ENCODE data around the gene CNPY1. TPM values are rescaled to one million over a fixed set of nuclear protein-coding genes. Genes with fewer than 3 reads are reported as not detected.

CNPY1 gene
- total and polyA plus RNA-seq, 2 experiments from 2014 or later = not detected

- Histone ChIP-seq H3K27ac (no peak overlapping the region), H3K9ac (no peak overlapping the region), H3K4me2 (ENCODE audit: unreplicated experiment) (no peak overlapping the region), H3F3A (ENCODE audit: insufficient read depth) (no peaks in the 10 kb centered on the region), H3K79me2 (ENCODE audit: insufficient read depth) (no peaks in the 10 kb centered on the region), H3K9me2 (ENCODE audit: insufficient read depth) (no peaks in the 10 kb centered on the region), H3K9me3 (ENCODE audit: low read depth) (no peaks in the 10 kb centered on the region), H3K4me1 (ENCODE audit: insufficient read depth) (no peaks in the 10 kb centered on the region), H3K4me3 (no peak overlapping the region), H2AFZ (no peak overlapping the region), H3K27me3 (replicated peaks; ENCODE audit: insufficient read depth) (peaks cover 21% of the 10 kb centered on the region), H3K36me3 (ENCODE audit: low read depth) (no peaks in the 10 kb centered on the region), H4K20me1 (ENCODE audit: insufficient read depth) (no peaks in the 10 kb centered on the region)
- TF ChIP-seq EZH2phosphoT487 (IDR thresholded peaks at IDR 0.05; ENCODE audit: insufficient read depth, low read depth) (no peak), EZH2 (IDR thresholded peaks at IDR 0.05; ENCODE audit: insufficient read depth, poor library complexity, severe bottlenecking) (no peak)
- in situ Hi-C loops (cut with MboI) = no loop called here
- 63 to 67% methylated on average over 9 of the region's 9 CpGs for WGBS, 2 experiments (ENCODE audit: low coverage in 1 of 2, low lambda C conversion rate in 2 of 2, missing lambda C conversion rate in 2 of 2)
- no peak for DNase-seq
Observed at GRCh38 chr7:155545348-155545747, 1.0 kb downstream of the CNPY1 start.

GRCh38 chr7:155544485-155544884 lies 1.9 kb downstream of the CNPY1 start:
- no peak overlapping the region for H3K4me2 ChIP-seq (ENCODE audit: unreplicated experiment)
- H3K27ac ChIP-seq = no peak overlapping the region
- TF ChIP-seq EZH2 (IDR thresholded peaks at IDR 0.05; ENCODE audit: insufficient read depth, poor library complexity, severe bottlenecking) = no peak
- no peak for TF ChIP-seq EZH2phosphoT487 (IDR thresholded peaks at IDR 0.05; ENCODE audit: insufficient read depth, low read depth)
- H2AFZ ChIP-seq = no peak overlapping the region
- no peaks in the 10 kb centered on the region for H3K79me2 ChIP-seq (ENCODE audit: insufficient read depth)
- 47 to 48% methylated on average over 6 to 7 of the region's 7 CpGs for WGBS, 2 experiments (ENCODE audit: low coverage in 1 of 2, low lambda C conversion rate in 2 of 2, missing lambda C conversion rate in 2 of 2)
- no peaks in the 10 kb centered on the region for H4K20me1 ChIP-seq (ENCODE audit: insufficient read depth)
- no peak for DNase-seq
- H3K9me3 ChIP-seq (ENCODE audit: low read depth) = no peaks in the 10 kb centered on the region
- H3K4me3 ChIP-seq = no peak overlapping the region
- no peak overlapping the region for H3K9ac ChIP-seq
- H3F3A ChIP-seq (ENCODE audit: insufficient read depth) = no peaks in the 10 kb centered on the region
- H3K27me3 ChIP-seq (replicated peaks; ENCODE audit: insufficient read depth) = peaks cover 22% of the 10 kb centered on the region
- no peaks in the 10 kb centered on the region for H3K4me1 ChIP-seq (ENCODE audit: insufficient read depth)
- H3K36me3 ChIP-seq (ENCODE audit: low read depth) = no peaks in the 10 kb centered on the region
- H3K9me2 ChIP-seq (ENCODE audit: insufficient read depth) = no peaks in the 10 kb centered on the region
- in situ Hi-C loops (cut with MboI) = no loop called here

- no peak overlapping the region for H2AFZ ChIP-seq
- 34 to 39% methylated on average over 9 of the region's 9 CpGs for WGBS, 2 experiments (ENCODE audit: low coverage in 1 of 2, low lambda C conversion rate in 2 of 2, missing lambda C conversion rate in 2 of 2)
- no peaks in the 10 kb centered on the region for H3F3A ChIP-seq (ENCODE audit: insufficient read depth)
- H3K36me3 ChIP-seq (ENCODE audit: low read depth) = no peaks in the 10 kb centered on the region
- H3K27ac ChIP-seq = no peak overlapping the region
- DNase-seq = no peak
- no peaks in the 10 kb centered on the region for H4K20me1 ChIP-seq (ENCODE audit: insufficient read depth)
- no peaks in the 10 kb centered on the region for H3K79me2 ChIP-seq (ENCODE audit: insufficient read depth)
- no peaks in the 10 kb centered on the region for H3K9me2 ChIP-seq (ENCODE audit: insufficient read depth)
- no peak overlapping the region for H3K4me3 ChIP-seq
- TF ChIP-seq EZH2 (IDR thresholded peaks at IDR 0.05; ENCODE audit: insufficient read depth, poor library complexity, severe bottlenecking) (no peak), EZH2phosphoT487 (IDR thresholded peaks at IDR 0.05; ENCODE audit: insufficient read depth, low read depth) (no peak)
- no peak overlapping the region for H3K4me2 ChIP-seq (ENCODE audit: unreplicated experiment)
- in situ Hi-C loops (cut with MboI) = no loop called here
- no peaks in the 10 kb centered on the region for H3K4me1 ChIP-seq (ENCODE audit: insufficient read depth)
- H3K27me3 ChIP-seq (replicated peaks; ENCODE audit: insufficient read depth) = peaks cover 25% of the 10 kb centered on the region
- no peak overlapping the region for H3K9ac ChIP-seq
- no peaks in the 10 kb centered on the region for H3K9me3 ChIP-seq (ENCODE audit: low read depth)
Observed at GRCh38 chr7:155543926-155544325, 2.4 kb downstream of the CNPY1 start.

GRCh38 chr7:155543011-155543876 lies 3.1 kb downstream of the CNPY1 start:
- H2AFZ ChIP-seq = no peak overlapping the region
- no peak for DNase-seq

More at GRCh38 chr7:155543011-155543876, 3.1 kb downstream of the CNPY1 start:
- H3K36me3 ChIP-seq (ENCODE audit: low read depth) = no peaks in the 10 kb centered on the region
- H3K27me3 ChIP-seq (replicated peaks; ENCODE audit: insufficient read depth) = peaks cover 25% of the 10 kb centered on the region
- no peaks in the 10 kb centered on the region for H3K9me3 ChIP-seq (ENCODE audit: low read depth)
- no peaks in the 10 kb centered on the region for H3K4me1 ChIP-seq (ENCODE audit: insufficient read depth)
- in situ Hi-C loops (cut with MboI) = no loop called here
- H3K9me2 ChIP-seq (ENCODE audit: insufficient read depth) = no peaks in the 10 kb centered on the region
- no peaks in the 10 kb centered on the region for H3F3A ChIP-seq (ENCODE audit: insufficient read depth)
- no peak overlapping the region for H3K4me3 ChIP-seq
- no peak overlapping the region for H3K27ac ChIP-seq
- no peaks in the 10 kb centered on the region for H3K79me2 ChIP-seq (ENCODE audit: insufficient read depth)
- 46 to 47% methylated on average over 21 of the region's 21 CpGs for WGBS, 2 experiments (ENCODE audit: low coverage in 1 of 2, low lambda C conversion rate in 2 of 2, missing lambda C conversion rate in 2 of 2)
- no peak overlapping the region for H3K9ac ChIP-seq
- TF ChIP-seq EZH2 (IDR thresholded peaks at IDR 0.05; ENCODE audit: insufficient read depth, poor library complexity, severe bottlenecking) (no peak), EZH2phosphoT487 (IDR thresholded peaks at IDR 0.05; ENCODE audit: insufficient read depth, low read depth) (no peak)
- H3K4me2 ChIP-seq (ENCODE audit: unreplicated experiment) = no peak overlapping the region
- H4K20me1 ChIP-seq (ENCODE audit: insufficient read depth) = no peaks in the 10 kb centered on the region
